ENCODE data around the gene UBTD2. TPM values are rescaled to one million over a fixed set of nuclear protein-coding genes. Genes with fewer than 3 reads are reported as not detected.

The UBTD2 gene
- total RNA-seq, 1 experiment from 2014 or later: 42.6 TPM

DNA sequence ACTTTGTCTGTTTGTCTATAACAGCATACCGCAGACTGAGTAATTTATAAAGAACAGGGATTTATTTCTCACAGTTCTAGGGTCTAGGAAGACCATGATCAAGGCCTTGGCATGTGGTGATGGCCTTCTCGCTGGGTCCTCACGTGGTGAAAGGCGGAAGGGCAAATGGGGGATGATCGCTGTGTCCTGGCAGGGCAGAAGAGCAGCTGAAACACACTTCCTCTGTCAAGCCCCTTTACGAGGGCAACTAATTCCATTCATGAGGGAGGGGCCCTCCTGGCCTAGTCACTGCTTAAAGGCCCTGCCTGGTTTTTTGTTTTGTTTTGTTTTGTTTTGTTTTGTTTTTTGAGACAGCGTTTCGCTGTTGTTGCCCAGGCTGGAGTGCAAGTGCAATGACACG lies 41.9 kb upstream of the UBTD2 start:
- Histone ChIP-seq H3K14ac (ENCODE audit: insufficient read depth, low read length) (no peak overlapping the region), H3K79me2 (ENCODE audit: insufficient read depth, low read length) (no peaks in the 10 kb centered on the region), H3T11ph (ENCODE audit: low read length) (no peak overlapping the region), H3K9me3 (ENCODE audit: control insufficient read depth, low read depth, low read length) (no peaks in the 10 kb centered on the region), H3K18ac (ENCODE audit: insufficient read length, low read depth, low read length) (no peak overlapping the region), H3K4ac (ENCODE audit: low read depth, low read length) (no peak overlapping the region), H2AFZ (ENCODE audit: low read length) (no peak overlapping the region), H3K27me3 (ENCODE audit: insufficient read depth, low read length) (no peaks in the 10 kb centered on the region), H4K20me1 (ENCODE audit: control insufficient read depth, insufficient read depth, insufficient read length) (no peaks in the 10 kb centered on the region), H3K4me2 (ENCODE audit: insufficient read depth, insufficient read length, low read length) (no peak overlapping the region), H3K23ac (ENCODE audit: insufficient read length, low read depth, low read length) (no peak overlapping the region), H2BK20ac (ENCODE audit: low read depth, low read length, poor library complexity, severe bottlenecking) (no peak overlapping the region), H3K4me1 (ENCODE audit: insufficient read depth, low read length) (no peaks in the 10 kb centered on the region), H3K9ac (ENCODE audit: extremely low read depth, insufficient read length, low read length) (no peak overlapping the region), H3K27ac (ENCODE audit: insufficient read length, low read depth, low read length) (no peak overlapping the region), H4K5ac (ENCODE audit: insufficient read length, low read depth, low read length) (no peak overlapping the region), H2BK12ac (ENCODE audit: insufficient read length, low read depth, low read length) (no peak overlapping the region), H3K79me1 (ENCODE audit: insufficient read depth, low read depth, low read length, poor library complexity, severe bottlenecking) (no peaks in the 10 kb centered on the region), H2BK5ac (ENCODE audit: insufficient read length, low read length) (no peak overlapping the region), H3K56ac (ENCODE audit: insufficient read length, low read depth, low read length) (no peak overlapping the region), H3K23me2 (ENCODE audit: insufficient read length, low read depth, low read length, poor library complexity, severe bottlenecking) (no peaks in the 10 kb centered on the region), H4K8ac (replicated peaks; ENCODE audit: insufficient read length, low read depth, low read length) (no peak overlapping the region), H2BK15ac (ENCODE audit: low read depth, low read length) (no peak overlapping the region), H2BK120ac (ENCODE audit: low read depth, low read length, poor library complexity, severe bottlenecking) (no peak overlapping the region), H2AK5ac (ENCODE audit: insufficient read length, low read length) (no peak overlapping the region), H4K91ac (ENCODE audit: insufficient read length, low read depth, low read length) (no peak overlapping the region)
- Mint-ChIP-seq H3K27ac (0 out of 7 replicates have a peak overlapping the region, but pooled peaks of 1 of the 3 experiments have one; percentile 19), H3K4me3 (no peak overlapping the region), H3K4me1 (peaks cover 0 to 3% of the 10 kb centered on the region in 2 experiments; a peak in 1 of 4 replicates), H3K36me3 (ENCODE audit: insufficient read depth in 1 of 3, low read depth in 3 of 3) (no peaks in the 10 kb centered on the region; a peak in 1 of 7 replicates), H3K9me3 (no peaks in the 10 kb centered on the region), H3K27me3 (ENCODE audit: low read depth) (peaks cover 2% of the 10 kb centered on the region; the same call in 1 of the 2 replicates)
- no CpG with 5 or more reads among the region's 9 CpGs for WGBS (ENCODE audit: extremely low coverage, insufficient read length, low lambda C conversion rate)
- TF ChIP-seq, protein P1, sequence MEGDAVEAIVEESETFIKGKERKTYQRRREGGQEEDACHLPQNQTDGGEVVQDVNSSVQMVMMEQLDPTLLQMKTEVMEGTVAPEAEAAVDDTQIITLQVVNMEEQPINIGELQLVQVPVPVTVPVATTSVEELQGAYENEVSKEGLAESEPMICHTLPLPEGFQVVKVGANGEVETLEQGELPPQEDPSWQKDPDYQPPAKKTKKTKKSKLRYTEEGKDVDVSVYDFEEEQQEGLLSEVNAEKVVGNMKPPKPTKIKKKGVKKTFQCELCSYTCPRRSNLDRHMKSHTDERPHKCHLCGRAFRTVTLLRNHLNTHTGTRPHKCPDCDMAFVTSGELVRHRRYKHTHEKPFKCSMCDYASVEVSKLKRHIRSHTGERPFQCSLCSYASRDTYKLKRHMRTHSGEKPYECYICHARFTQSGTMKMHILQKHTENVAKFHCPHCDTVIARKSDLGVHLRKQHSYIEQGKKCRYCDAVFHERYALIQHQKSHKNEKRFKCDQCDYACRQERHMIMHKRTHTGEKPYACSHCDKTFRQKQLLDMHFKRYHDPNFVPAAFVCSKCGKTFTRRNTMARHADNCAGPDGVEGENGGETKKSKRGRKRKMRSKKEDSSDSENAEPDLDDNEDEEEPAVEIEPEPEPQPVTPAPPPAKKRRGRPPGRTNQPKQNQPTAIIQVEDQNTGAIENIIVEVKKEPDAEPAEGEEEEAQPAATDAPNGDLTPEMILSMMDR (conservative IDR thresholded peaks at IDR 0.05): no peak
- DNase-seq: no peak
